GM12864 (cell line): ENCODE results near the gene MTHFD1L.

ENCODE experiments used
- DNase-seq: peaks from one replicate; pipeline ENCODE4 v3.0.0-alpha.2; 2011; ENCODE audit warnings: low read depth
- H3K4me3 ChIP-seq: 2 replicates; pipeline ENCODE4 v1.5.1; 2011; ENCODE audit warnings: mild to moderate bottlenecking, low read depth, low read length, control low read depth
- CTCF ChIP-seq: IDR thresholded peaks from 2 replicates; pipeline ENCODE4 v1.5.1; 2011; ENCODE audit warnings: low read depth, mild to moderate bottlenecking, moderate library complexity, low read length, control low read depth, inconsistent platforms; ENCODE audit errors: missing control alignments

MTHFD1L gene

GRCh38 chr6:151140767-151141166 lies 275.3 kb downstream of the MTHFD1L start:
- DNase-seq = no peak
- no peak overlapping the region for H3K4me3 ChIP-seq
- no peak for TF ChIP-seq CTCF

- no peak overlapping the region for H3K4me3 ChIP-seq
- no peak for DNase-seq
- TF ChIP-seq CTCF = no peak
These were observed 276.2 kb downstream of the MTHFD1L start for GRCh38 chr6:151141685-151142084.

- no peak for TF ChIP-seq CTCF
- H3K4me3 ChIP-seq = no peak overlapping the region
- no peak for DNase-seq
These were observed 277.2 kb downstream of the MTHFD1L start for GRCh38 chr6:151142676-151143075.

GRCh38 chr6:151143337-151143736 lies 277.8 kb downstream of the MTHFD1L start:
- H3K4me3 ChIP-seq = no peak overlapping the region
- no peak for TF ChIP-seq CTCF
- DNase-seq = no peak

- DNase-seq = no peak
- no peak for TF ChIP-seq CTCF
- H3K4me3 ChIP-seq = no peak overlapping the region
These were observed 278.3 kb downstream of the MTHFD1L start for GRCh38 chr6:151143806-151144205.

- no peak overlapping the region for H3K4me3 ChIP-seq
- DNase-seq = no peak
- TF ChIP-seq CTCF = no peak
These were observed 281.8 kb downstream of the MTHFD1L start for GRCh38 chr6:151147118-151147832.

GRCh38 chr6:151148111-151148510 lies 282.6 kb downstream of the MTHFD1L start:
- DNase-seq = no peak
- TF ChIP-seq CTCF = no peak
- H3K4me3 ChIP-seq = no peak overlapping the region
